ENCODE results near the gene LRFN3.
A peak's percentile ranks its signal among the peaks of the same experiment; 100 is the strongest.

Gene LRFN3

GRCh38 chr19:35937345-35938281, 1.4 kb downstream of the LRFN3 start:
- Histone ChIP-seq H3K4me3 (ENCODE audit: low read length, poor library complexity, severe bottlenecking) (peak overlapping the region; percentile 78), H3K4me2 (ENCODE audit: low read depth, low read length, poor library complexity, severe bottlenecking) (peak overlapping the region; percentile 96), H3K79me2 (ENCODE audit: insufficient read depth, low read length) (no peaks in the 10 kb centered on the region), H3F3A (ENCODE audit: low read depth) (no peaks in the 10 kb centered on the region), H4K20me1 (ENCODE audit: insufficient read depth, low read length, poor library complexity, severe bottlenecking) (peaks cover 8% of the 10 kb centered on the region), H3K4me1 (ENCODE audit: insufficient read depth, low read length, poor library complexity, severe bottlenecking) (peaks cover 23% of the 10 kb centered on the region), H3K9me2 (replicated peaks; ENCODE audit: low read depth, low read length) (no peaks in the 10 kb centered on the region), H3K9ac (ENCODE audit: low read depth, low read length, poor library complexity, severe bottlenecking) (peak overlapping the region; percentile 83), H3K36me3 (ENCODE audit: insufficient read depth, low read length) (no peaks in the 10 kb centered on the region), H3K9me3 (ENCODE audit: insufficient read depth, low read depth, low read length) (no peaks in the 10 kb centered on the region), H2AFZ (ENCODE audit: low read length) (no peak overlapping the region), H3K27me3 (ENCODE audit: insufficient read depth, low read length, poor library complexity, severe bottlenecking) (no peaks in the 10 kb centered on the region)
- TF ChIP-seq EZH2phosphoT487 (IDR thresholded peaks at IDR 0.05; ENCODE audit: borderline replicate concordance) = no peak
- no peak for TF ChIP-seq CTCF (conservative IDR thresholded peaks at IDR 0.05; ENCODE audit: low read length)

- Histone ChIP-seq H3K9me2 (replicated peaks; ENCODE audit: low read depth, low read length) (no peaks in the 10 kb centered on the region), H3K4me1 (ENCODE audit: insufficient read depth, low read length, poor library complexity, severe bottlenecking) (peaks cover 23% of the 10 kb centered on the region), H3K27me3 (ENCODE audit: insufficient read depth, low read length, poor library complexity, severe bottlenecking) (no peaks in the 10 kb centered on the region), H2AFZ (ENCODE audit: low read length) (no peak overlapping the region), H3K9me3 (ENCODE audit: insufficient read depth, low read depth, low read length) (no peaks in the 10 kb centered on the region), H3K4me3 (ENCODE audit: low read length, poor library complexity, severe bottlenecking) (peak overlapping the region; percentile 78), H4K20me1 (ENCODE audit: insufficient read depth, low read length, poor library complexity, severe bottlenecking) (peaks cover 8% of the 10 kb centered on the region), H3K9ac (ENCODE audit: low read depth, low read length, poor library complexity, severe bottlenecking) (peak overlapping the region; percentile 83), H3F3A (ENCODE audit: low read depth) (no peaks in the 10 kb centered on the region), H3K36me3 (ENCODE audit: insufficient read depth, low read length) (no peaks in the 10 kb centered on the region), H3K79me2 (ENCODE audit: insufficient read depth, low read length) (no peaks in the 10 kb centered on the region), H3K4me2 (ENCODE audit: low read depth, low read length, poor library complexity, severe bottlenecking) (peak overlapping the region; percentile 96)
- TF ChIP-seq EZH2phosphoT487 (IDR thresholded peaks at IDR 0.05; ENCODE audit: borderline replicate concordance) (no peak), CTCF (conservative IDR thresholded peaks at IDR 0.05; ENCODE audit: low read length) (no peak)
These were observed 2.4 kb downstream of the LRFN3 start for GRCh38 chr19:35938282-35939224.

GRCh38 chr19:35939307-35940077, 3.3 kb downstream of the LRFN3 start:
- H3K9ac ChIP-seq (ENCODE audit: low read depth, low read length, poor library complexity, severe bottlenecking) = no peak overlapping the region
- H3K4me3 ChIP-seq (ENCODE audit: low read length, poor library complexity, severe bottlenecking) = no peak overlapping the region
- H3F3A ChIP-seq (ENCODE audit: low read depth) = no peaks in the 10 kb centered on the region
- H3K9me3 ChIP-seq (ENCODE audit: insufficient read depth, low read depth, low read length) = no peaks in the 10 kb centered on the region
- H3K36me3 ChIP-seq (ENCODE audit: insufficient read depth, low read length) = no peaks in the 10 kb centered on the region
- H3K9me2 ChIP-seq (replicated peaks; ENCODE audit: low read depth, low read length) = no peaks in the 10 kb centered on the region
- TF ChIP-seq EZH2phosphoT487 (IDR thresholded peaks at IDR 0.05; ENCODE audit: borderline replicate concordance) = no peak
- no peak for TF ChIP-seq CTCF (conservative IDR thresholded peaks at IDR 0.05; ENCODE audit: low read length)
- H3K4me1 ChIP-seq (ENCODE audit: insufficient read depth, low read length, poor library complexity, severe bottlenecking) = peaks cover 23% of the 10 kb centered on the region
- H4K20me1 ChIP-seq (ENCODE audit: insufficient read depth, low read length, poor library complexity, severe bottlenecking) = peaks cover 8% of the 10 kb centered on the region
- no peaks in the 10 kb centered on the region for H3K27me3 ChIP-seq (ENCODE audit: insufficient read depth, low read length, poor library complexity, severe bottlenecking)
- no peaks in the 10 kb centered on the region for H3K79me2 ChIP-seq (ENCODE audit: insufficient read depth, low read length)
- no peak overlapping the region for H2AFZ ChIP-seq (ENCODE audit: low read length)
- H3K4me2 ChIP-seq (ENCODE audit: low read depth, low read length, poor library complexity, severe bottlenecking) = no peak overlapping the region
